ENCODE data around the gene G6PD.
"Not testable (repeated sequence)": the region's sequence is repeated elsewhere in the genome, so short reads cannot be mapped to it uniquely, and the experiment has no call there.

The G6PD gene

GRCh38 chrX:154545673-154546274 is 872 bp downstream of the G6PD start:
- no peak for DNase-seq (ENCODE audit: low read depth in 1 of 2, low spot score in 1 of 2)

GRCh38 chrX:154542723-154543424 is 3.8 kb downstream of the G6PD start:
- DNase-seq (ENCODE audit: low read depth in 1 of 2, low spot score in 1 of 2), result no peak

GRCh38 chrX:154541896-154542722 is 4.5 kb downstream of the G6PD start:
- DNase-seq (ENCODE audit: low read depth in 1 of 2, low spot score in 1 of 2), result peak in 1 of 2 donors; percentile 49

GRCh38 chrX:154541589-154541895 is 5.1 kb downstream of the G6PD start:
- DNase-seq (ENCODE audit: low read depth in 1 of 2, low spot score in 1 of 2), result no peak

GRCh38 chrX:154540897-154541535 is 5.6 kb downstream of the G6PD start:
- DNase-seq (ENCODE audit: low read depth in 1 of 2, low spot score in 1 of 2), result no peak

- not testable (repeated sequence) for DNase-seq (ENCODE audit: low read depth in 1 of 2, low spot score in 1 of 2)
Measured at GRCh38 chrX:154540365-154540764, 6.3 kb downstream of the G6PD start.

- DNase-seq (ENCODE audit: low read depth in 1 of 2, low spot score in 1 of 2), result no peak
Measured at GRCh38 chrX:154539077-154539476, 7.6 kb downstream of the G6PD start.

GRCh38 chrX:154535892-154536291 is 10.8 kb downstream of the G6PD start:
- DNase-seq (ENCODE audit: low read depth in 1 of 2, low spot score in 1 of 2), result no peak

GRCh38 chrX:154534526-154535322 is 11.9 kb downstream of the G6PD start:
- DNase-seq (ENCODE audit: low read depth in 1 of 2, low spot score in 1 of 2), result peak; percentile 76 to 77

- no peak for DNase-seq (ENCODE audit: low read depth in 1 of 2, low spot score in 1 of 2)
Measured at GRCh38 chrX:154532690-154533089, 14.0 kb downstream of the G6PD start.

- DNase-seq (ENCODE audit: low read depth in 1 of 2, low spot score in 1 of 2), result no peak
Measured at GRCh38 chrX:154531626-154532025, 15.0 kb downstream of the G6PD start.

GRCh38 chrX:154530286-154530685 is 16.4 kb downstream of the G6PD start:
- DNase-seq (ENCODE audit: low read depth in 1 of 2, low spot score in 1 of 2), result no peak

GRCh38 chrX:154529206-154529612 is 17.4 kb downstream of the G6PD start:
- no peak for DNase-seq (ENCODE audit: low read depth in 1 of 2, low spot score in 1 of 2)

GRCh38 chrX:154526901-154527675 is 19.6 kb downstream of the G6PD start:
- DNase-seq (ENCODE audit: low read depth in 1 of 2, low spot score in 1 of 2), result peak; percentile 23 to 28

GRCh38 chrX:154525606-154526490 is 20.8 kb downstream of the G6PD start:
- no peak for DNase-seq (ENCODE audit: low read depth in 1 of 2, low spot score in 1 of 2)

GRCh38 chrX:154519389-154519788 is 27.3 kb downstream of the G6PD start:
- DNase-seq (ENCODE audit: low read depth in 1 of 2, low spot score in 1 of 2), result no peak

- no peak for DNase-seq (ENCODE audit: low read depth in 1 of 2, low spot score in 1 of 2)
Measured at GRCh38 chrX:154517101-154517781, 29.4 kb downstream of the G6PD start.

- no peak for DNase-seq (ENCODE audit: low read depth in 1 of 2, low spot score in 1 of 2)
Measured at GRCh38 chrX:154516656-154517100, 30.0 kb downstream of the G6PD start.
